Activated CD8-positive, alpha-beta T cell treated with anti-CD3 and anti-CD28 coated beads for 36 hours (primary cell): ENCODE data around the gene IL16. TPM values are rescaled to one million over a fixed set of nuclear protein-coding genes. Genes with fewer than 3 reads are reported as not detected.

Experiments used
- ATAC-seq: fragments of 200-7000 bp; cut with Tn5 transposase; one replicate; pipeline ENCODE4 v1.10.0; 2021; ENCODE audit warnings: mild to moderate bottlenecking, moderate library complexity
- CTCF ChIA-PET: fragments of 350-600 bp; sonication (Branson Sonifier 250); formaldehyde crosslinking; loops from one replicate; lab custom pipeline; 2021; ENCODE audit warnings: antibody characterized with exemption; lab: Charles Lee
- POLR2A ChIA-PET: fragments of 350-600 bp; sonication (Branson Sonifier 250); formaldehyde crosslinking; loops from one replicate; lab custom pipeline; 2021; ENCODE audit warnings: antibody characterized with exemption; lab: Charles Lee
- DNase-seq: peaks from one replicate; pipeline ENCODE4 v3.0.0-alpha.2; 2020
- H3K27ac Mint-ChIP-seq: one replicate; pipeline ENCODE4 v1.8.0; 2021; ENCODE audit warnings: mild to moderate bottlenecking, mixed read lengths
- H3K27me3 Mint-ChIP-seq: one replicate; pipeline ENCODE4 v1.8.0; 2021; ENCODE audit warnings: mixed read lengths
- H3K36me3 Mint-ChIP-seq: one replicate; pipeline ENCODE4 v1.8.0; 2021; ENCODE audit warnings: low read depth, mixed read lengths
- H3K4me1 Mint-ChIP-seq: one replicate; pipeline ENCODE4 v1.8.0; 2021; ENCODE audit warnings: low read depth, mixed read lengths
- H3K4me3 Mint-ChIP-seq: one replicate; pipeline ENCODE4 v1.8.0; 2021; ENCODE audit warnings: mild to moderate bottlenecking, moderate library complexity, mixed read lengths
- H3K9me3 Mint-ChIP-seq: one replicate; pipeline ENCODE4 v1.8.0; 2021; ENCODE audit warnings: mixed read lengths
- intact Hi-C: fragments of 100-400 bp; cut with micrococcal nuclease; formaldehyde crosslinking; loops from one replicate; pipeline ENCODE4 v1.10.0; 2022
- total RNA-seq, 2 experiments: library from RNA; stranded (reverse); gene quantifications; one replicate each; pipeline ENCODE4 v1.2.3, GENCODE V29; 2021
- TF ChIP-seq, protein P1 (sequence below): fragments of 200-600 bp; IDR thresholded peaks from one replicate; pipeline ENCODE4 v1.8.0; 2022; ENCODE audit warnings: antibody characterized with exemption, mild to moderate bottlenecking

Gene IL16
- total RNA-seq, 2 experiments from 2014 or later: 130 to 138 TPM

DNA sequence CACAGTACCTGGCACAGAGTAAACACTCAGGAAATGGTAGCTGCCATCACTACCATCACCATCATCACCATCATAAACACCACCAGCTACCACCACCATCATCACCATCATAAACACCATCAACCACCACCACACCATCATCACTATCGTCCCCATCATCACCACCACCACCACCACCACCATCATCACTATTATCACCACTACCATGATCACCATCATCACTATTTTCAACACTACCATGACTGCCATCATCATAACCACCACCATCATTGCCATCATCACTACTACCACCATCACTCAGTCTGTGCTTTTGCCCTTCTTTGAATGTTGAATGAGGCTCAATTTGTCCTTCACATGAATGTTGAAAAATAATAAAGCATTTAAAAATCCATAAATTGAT, 21.2 kb upstream of the IL16 start:
- DNase-seq (no peak), ATAC-seq (no peak)
- Mint-ChIP-seq H3K36me3 (no peaks in the 10 kb centered on the region), H3K4me1 (no peaks in the 10 kb centered on the region), H3K9me3 (no peaks in the 10 kb centered on the region), H3K4me3 (no peak overlapping the region), H3K27ac (no peak overlapping the region), H3K27me3 (peaks cover 13% of the 10 kb centered on the region)
- ChIA-PET CTCF (interaction anchor here (3.5 kb wide), 1 partner anchor 90 kb away, joined by 21 read pairs; no protein-coding TSS in a partner anchor), POLR2A (no interaction called here)
- intact Hi-C loops: no loop called here
- TF ChIP-seq, protein P1, sequence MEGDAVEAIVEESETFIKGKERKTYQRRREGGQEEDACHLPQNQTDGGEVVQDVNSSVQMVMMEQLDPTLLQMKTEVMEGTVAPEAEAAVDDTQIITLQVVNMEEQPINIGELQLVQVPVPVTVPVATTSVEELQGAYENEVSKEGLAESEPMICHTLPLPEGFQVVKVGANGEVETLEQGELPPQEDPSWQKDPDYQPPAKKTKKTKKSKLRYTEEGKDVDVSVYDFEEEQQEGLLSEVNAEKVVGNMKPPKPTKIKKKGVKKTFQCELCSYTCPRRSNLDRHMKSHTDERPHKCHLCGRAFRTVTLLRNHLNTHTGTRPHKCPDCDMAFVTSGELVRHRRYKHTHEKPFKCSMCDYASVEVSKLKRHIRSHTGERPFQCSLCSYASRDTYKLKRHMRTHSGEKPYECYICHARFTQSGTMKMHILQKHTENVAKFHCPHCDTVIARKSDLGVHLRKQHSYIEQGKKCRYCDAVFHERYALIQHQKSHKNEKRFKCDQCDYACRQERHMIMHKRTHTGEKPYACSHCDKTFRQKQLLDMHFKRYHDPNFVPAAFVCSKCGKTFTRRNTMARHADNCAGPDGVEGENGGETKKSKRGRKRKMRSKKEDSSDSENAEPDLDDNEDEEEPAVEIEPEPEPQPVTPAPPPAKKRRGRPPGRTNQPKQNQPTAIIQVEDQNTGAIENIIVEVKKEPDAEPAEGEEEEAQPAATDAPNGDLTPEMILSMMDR: no peak

DNA sequence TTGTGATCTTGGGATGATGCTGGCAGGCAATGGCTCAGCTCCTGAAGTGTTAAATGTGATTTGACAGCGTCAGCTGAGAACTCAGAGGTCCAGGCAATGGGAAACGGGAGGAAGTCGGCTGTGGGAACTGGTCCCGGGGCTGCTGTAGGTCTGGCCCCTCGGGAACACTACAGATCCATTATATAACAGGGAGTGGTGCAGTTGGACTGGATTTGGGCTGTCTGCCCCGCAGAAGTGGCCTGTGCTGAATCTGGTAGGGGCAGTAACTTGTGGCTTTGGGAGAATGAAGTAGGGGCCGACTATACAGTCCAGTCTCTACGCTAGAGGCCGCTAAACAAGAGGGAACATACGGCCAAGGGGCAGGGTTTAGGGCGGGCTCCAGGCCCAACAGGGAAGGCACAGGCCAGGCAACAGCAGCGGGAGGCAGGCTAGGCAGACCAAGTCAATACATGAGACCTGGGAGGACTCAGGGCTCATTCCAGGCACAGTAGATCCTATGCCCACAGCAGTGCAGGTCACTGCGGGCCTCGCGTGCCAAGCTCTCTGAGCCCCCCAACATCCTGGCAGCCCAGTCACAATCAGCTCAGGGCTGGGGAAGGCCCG, 20.3 kb upstream of the IL16 start:
- Mint-ChIP-seq H3K4me1 (no peaks in the 10 kb centered on the region), H3K9me3 (no peaks in the 10 kb centered on the region), H3K27ac (no peak overlapping the region), H3K36me3 (no peaks in the 10 kb centered on the region), H3K4me3 (no peak overlapping the region), H3K27me3 (peaks cover 12% of the 10 kb centered on the region)
- ATAC-seq (no peak), DNase-seq (no peak)
- TF ChIP-seq, protein P1: no peak
- ChIA-PET CTCF (interaction anchor here (3.3 to 3.5 kb wide), 2 partner anchors 89 to 90 kb away, joined by 14 to 21 read pairs; no protein-coding TSS in a partner anchor), POLR2A (no interaction called here)
- intact Hi-C loops: no loop called here

DNA sequence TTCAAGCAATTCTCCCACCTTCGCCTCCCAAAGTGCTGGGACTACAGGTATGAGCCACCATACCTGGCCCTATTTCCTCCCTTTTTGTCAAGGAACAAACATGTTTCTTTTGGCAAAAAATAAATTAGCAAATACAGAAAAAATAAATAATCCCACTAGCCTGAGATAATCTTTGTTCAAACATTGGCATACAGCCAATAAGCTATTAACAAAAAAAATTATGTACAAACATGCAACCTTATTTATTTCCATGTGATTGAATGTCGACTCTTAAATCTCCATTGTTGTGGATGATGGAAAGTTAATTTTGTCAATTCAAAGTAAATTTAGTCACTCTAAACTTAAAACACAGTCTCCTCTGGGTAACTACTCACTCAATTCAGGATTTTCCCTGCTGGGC, 18.3 kb upstream of the IL16 start:
- Mint-ChIP-seq H3K9me3 (no peaks in the 10 kb centered on the region), H3K36me3 (no peaks in the 10 kb centered on the region), H3K27ac (no peak overlapping the region), H3K4me3 (no peak overlapping the region), H3K4me1 (peaks cover 4% of the 10 kb centered on the region), H3K27me3 (peaks cover 21% of the 10 kb centered on the region)
- intact Hi-C loops: loop anchor here (2.0 kb wide), 1 partner anchor 58 kb away; no protein-coding TSS in a partner anchor
- POLR2A ChIA-PET: no interaction called here
- DNase-seq: no peak
- ATAC-seq: no peak
- TF ChIP-seq, protein P1: no peak
- CTCF ChIA-PET: interaction anchor here (3.3 kb wide), 1 partner anchor 88 kb away, joined by 14 read pairs; no protein-coding TSS in a partner anchor

DNA sequence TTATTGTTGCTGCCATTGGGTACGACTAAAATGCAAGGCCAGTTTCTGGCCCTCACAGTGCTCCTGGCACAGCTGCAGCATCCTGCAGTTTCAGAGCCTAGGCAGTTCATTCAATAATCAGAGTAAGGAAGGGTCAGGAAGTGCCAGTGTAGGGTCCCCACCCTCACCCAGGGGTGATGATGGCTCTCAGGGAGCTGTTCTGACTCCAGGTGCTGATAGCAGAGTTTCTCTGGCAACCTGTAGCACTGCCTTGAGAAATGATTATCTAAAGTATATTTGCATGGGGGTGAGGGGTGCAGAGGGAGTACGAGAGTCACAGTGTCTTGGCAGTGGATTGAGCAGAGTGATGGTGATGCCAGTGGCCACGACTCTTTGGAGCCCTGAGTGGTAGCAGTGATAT, 15.5 kb upstream of the IL16 start:
- ChIA-PET POLR2A (no interaction called here), CTCF (no interaction called here)
- Mint-ChIP-seq H3K9me3 (no peaks in the 10 kb centered on the region), H3K4me1 (peaks cover 4% of the 10 kb centered on the region), H3K27ac (no peak overlapping the region), H3K4me3 (no peak overlapping the region), H3K36me3 (no peaks in the 10 kb centered on the region), H3K27me3 (peaks cover 30% of the 10 kb centered on the region)
- TF ChIP-seq, protein P1: no peak
- intact Hi-C loops: loop anchor here (5.0 kb wide), 1 partner anchor 176 kb away; no protein-coding TSS in a partner anchor
- no peak for ATAC-seq
- no peak for DNase-seq

DNA sequence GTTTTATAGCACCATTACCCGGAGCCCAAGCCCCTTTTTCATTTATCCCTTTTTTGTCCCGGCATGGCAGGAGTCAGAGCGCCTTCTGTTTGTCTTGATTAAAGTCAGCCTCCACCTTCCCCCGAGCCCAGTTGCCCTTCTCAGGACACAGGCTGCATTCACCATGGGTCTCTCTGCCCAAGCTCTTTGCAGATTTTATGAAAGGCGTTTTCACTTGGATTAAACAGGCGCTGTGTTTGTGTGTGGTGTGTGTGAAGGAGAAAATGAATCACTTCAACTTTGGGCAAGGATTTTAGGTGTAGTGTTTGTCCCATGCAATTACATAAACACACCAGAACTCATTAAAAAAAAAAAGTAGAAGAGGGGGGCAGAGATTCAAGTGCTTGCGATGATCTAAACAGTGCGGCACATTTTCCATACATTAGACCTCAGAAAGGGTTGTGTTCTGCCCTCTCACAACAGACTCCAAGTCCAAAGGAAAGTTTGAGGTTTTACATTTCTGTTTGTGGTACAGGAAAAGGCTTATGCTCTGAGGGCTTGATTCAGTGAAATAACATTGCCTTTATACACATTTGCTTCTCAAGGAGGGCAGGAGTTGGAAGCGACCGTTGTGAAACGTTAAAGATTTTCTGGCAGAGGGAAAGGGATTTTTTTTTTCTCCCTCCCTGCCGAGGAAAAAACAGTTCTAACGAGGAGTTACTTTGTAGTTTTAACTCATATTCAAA, 14.5 kb upstream of the IL16 start:
- TF ChIP-seq, protein P1: no peak
- no peaks in the 10 kb centered on the region for H3K9me3 Mint-ChIP-seq
- ATAC-seq (no peak), DNase-seq (no peak)
- intact Hi-C loops: loop anchor here (5.0 kb wide), 1 partner anchor 175 kb away; no protein-coding TSS in a partner anchor
- ChIA-PET POLR2A (no interaction called here), CTCF (no interaction called here)
- peaks cover 30% of the 10 kb centered on the region for H3K27me3 Mint-ChIP-seq
- H3K4me1 Mint-ChIP-seq: peaks cover 4% of the 10 kb centered on the region
- H3K27ac Mint-ChIP-seq: no peak overlapping the region
- H3K4me3 Mint-ChIP-seq: no peak overlapping the region
- no peaks in the 10 kb centered on the region for H3K36me3 Mint-ChIP-seq
